WTC11 (cell line): ENCODE data around the gene SLC38A7. TPM values are rescaled to one million over a fixed set of nuclear protein-coding genes. Genes with fewer than 3 reads are reported as not detected.

ENCODE experiments used
- ATAC-seq: fragments of 200-7000 bp; cut with Tn5 transposase; 2 replicates; pipeline ENCODE4 v1.10.0; 2021; ENCODE audit warnings: mild to moderate bottlenecking, moderate library complexity
- CTCF ChIA-PET: fragments of 300-600 bp; sonication (Branson Sonifier 250); formaldehyde crosslinking; loops from one replicate; lab custom pipeline; 2021; ENCODE audit warnings: antibody characterized with exemption; lab: Charles Lee
- POLR2A ChIA-PET: fragments of 350-600 bp; sonication (Branson Sonifier 250); formaldehyde crosslinking; loops from one replicate; lab custom pipeline; 2021; ENCODE audit warnings: antibody characterized with exemption; lab: Charles Lee
- DNase-seq: peaks from one replicate; pipeline ENCODE4 v3.0.0; 2021; ENCODE audit warnings: low spot score
- H3K27ac Mint-ChIP-seq: 2 replicates; pipeline ENCODE4 v1.8.0; 2021; ENCODE audit warnings: mixed read lengths
- H3K27me3 Mint-ChIP-seq: 2 replicates; pipeline ENCODE4 v1.8.0; 2021; ENCODE audit warnings: low read depth, mild to moderate bottlenecking, moderate library complexity, mixed read lengths
- H3K36me3 Mint-ChIP-seq: 2 replicates; pipeline ENCODE4 v1.8.0; 2021; ENCODE audit warnings: mixed read lengths
- H3K4me1 Mint-ChIP-seq: 2 replicates; pipeline ENCODE4 v1.8.0; 2022; ENCODE audit warnings: mixed read lengths
- H3K4me3 Mint-ChIP-seq: 2 replicates; pipeline ENCODE4 v1.8.0; 2021; ENCODE audit warnings: mild to moderate bottlenecking, moderate library complexity, mixed read lengths
- H3K9me3 Mint-ChIP-seq: 2 replicates; pipeline ENCODE4 v1.8.0; 2021; ENCODE audit warnings: mixed read lengths
- CREB1 ChIP-seq: sonication (generic); formaldehyde crosslinking; IDR thresholded peaks from 2 replicates; pipeline ENCODE4 v1.8.0; 2023; ENCODE audit warnings: mild to moderate bottlenecking, missing genetic modification reagents
- EMX1 ChIP-seq: fragments of 250-450 bp; sonication (Bioruptor Pico); IDR thresholded peaks from 2 replicates; pipeline ENCODE4 v1.8.0; 2021; ENCODE audit warnings: mild to moderate bottlenecking
- GABPB1 ChIP-seq: sonication (generic); formaldehyde crosslinking; IDR thresholded peaks from 2 replicates; pipeline ENCODE4 v1.8.1; 2023; ENCODE audit warnings: mild to moderate bottlenecking, missing genetic modification reagents
- GRHL2 ChIP-seq: fragments of 250-450 bp; sonication (Bioruptor Pico); IDR thresholded peaks from 2 replicates; pipeline ENCODE4 v1.8.0; 2022; ENCODE audit warnings: mild to moderate bottlenecking, moderate library complexity; ENCODE audit not compliant: insufficient replicate concordance, severe bottlenecking
- HMGA2 ChIP-seq: fragments of 250-450 bp; sonication (Bioruptor Pico); IDR thresholded peaks from 2 replicates; pipeline ENCODE4 v1.4.0; 2021; ENCODE audit warnings: mild to moderate bottlenecking, moderate library complexity
- RELA ChIP-seq: sonication (generic); formaldehyde crosslinking; IDR thresholded peaks from 2 replicates; pipeline ENCODE4 v1.8.1; 2022; ENCODE audit warnings: missing genetic modification reagents, mild to moderate bottlenecking, borderline replicate concordance
- SMAD3 ChIP-seq: sonication (generic); formaldehyde crosslinking; IDR thresholded peaks from 2 replicates; pipeline ENCODE4 v1.8.0; 2022; ENCODE audit warnings: missing genetic modification reagents, mild to moderate bottlenecking, borderline replicate concordance
- SMAD4 ChIP-seq: sonication (generic); formaldehyde crosslinking; IDR thresholded peaks from 2 replicates; pipeline ENCODE4 v1.8.0; 2022; ENCODE audit warnings: mild to moderate bottlenecking, missing genetic modification reagents
- SOX15 ChIP-seq: fragments of 250-450 bp; sonication (Bioruptor Pico); IDR thresholded peaks from 2 replicates; pipeline ENCODE4 v1.9.0; 2021; ENCODE audit warnings: mild to moderate bottlenecking
- SP1 ChIP-seq: sonication (generic); formaldehyde crosslinking; conservative IDR thresholded peaks from 2 replicates; pipeline ENCODE4 v1.8.1; 2022; ENCODE audit warnings: missing genetic modification reagents
- TCF7 ChIP-seq: sonication (generic); formaldehyde crosslinking; IDR thresholded peaks from 2 replicates; pipeline ENCODE4 v1.8.0; 2022; ENCODE audit warnings: mild to moderate bottlenecking, low read depth, missing genetic modification reagents, moderate library complexity
- TEAD1 ChIP-seq: sonication (generic); formaldehyde crosslinking; IDR thresholded peaks from 2 replicates; pipeline ENCODE4 v1.8.0; 2022; ENCODE audit warnings: mild to moderate bottlenecking, missing genetic modification reagents
- ZNF138 ChIP-seq: sonication (generic); formaldehyde crosslinking; conservative IDR thresholded peaks from 2 replicates; pipeline ENCODE4 v1.8.1; 2022; ENCODE audit warnings: mild to moderate bottlenecking, moderate library complexity, missing genetic modification reagents
- total RNA-seq: library from RNA; stranded (reverse); gene quantifications from 3 replicates; pipeline ENCODE4 v1.2.3, GENCODE V29; 2021
- TF ChIP-seq, protein P1 (sequence below): sonication (generic); formaldehyde crosslinking; conservative IDR thresholded peaks from 2 replicates; pipeline ENCODE4 v1.8.1; 2023; ENCODE audit warnings: mild to moderate bottlenecking, low read depth, missing genetic modification reagents, moderate library complexity
- TF ChIP-seq, protein P2 (sequence below): sonication (generic); formaldehyde crosslinking; IDR thresholded peaks from 2 replicates; pipeline ENCODE4 v1.8.1; 2023; ENCODE audit warnings: mild to moderate bottlenecking, moderate library complexity, missing genetic modification reagents
- TF ChIP-seq, protein P3 (sequence below): sonication (generic); formaldehyde crosslinking; IDR thresholded peaks from 2 replicates; pipeline ENCODE4 v1.8.0; 2022; ENCODE audit warnings: mild to moderate bottlenecking, missing genetic modification reagents
- TF ChIP-seq, protein P4 (sequence below): sonication (generic); formaldehyde crosslinking; IDR thresholded peaks from 2 replicates; pipeline ENCODE4 v1.8.1; 2022; ENCODE audit warnings: missing genetic modification reagents, borderline replicate concordance
- TF ChIP-seq, protein P5 (sequence below): fragments of 250-450 bp; sonication (Bioruptor Pico); IDR thresholded peaks from 2 replicates; pipeline ENCODE4 v1.8.0; 2021; ENCODE audit warnings: mild to moderate bottlenecking
- TF ChIP-seq, protein P6 (sequence below): sonication (generic); formaldehyde crosslinking; IDR thresholded peaks from 2 replicates; pipeline ENCODE4 v1.8.1; 2022; ENCODE audit warnings: mild to moderate bottlenecking, missing genetic modification reagents, moderate library complexity, borderline replicate concordance
- TF ChIP-seq, protein P7 (sequence below): sonication (generic); formaldehyde crosslinking; IDR thresholded peaks from 2 replicates; pipeline ENCODE4 v1.8.0; 2023; ENCODE audit warnings: missing genetic modification reagents
- TF ChIP-seq, protein P8 (sequence below): fragments of 250-450 bp; sonication (Bioruptor Pico); conservative IDR thresholded peaks from 2 replicates; pipeline ENCODE4 v1.9.0; 2021; ENCODE audit warnings: mild to moderate bottlenecking

Gene SLC38A7
- total RNA-seq, 1 experiment from 2014 or later, result 23.1 TPM

DNA sequence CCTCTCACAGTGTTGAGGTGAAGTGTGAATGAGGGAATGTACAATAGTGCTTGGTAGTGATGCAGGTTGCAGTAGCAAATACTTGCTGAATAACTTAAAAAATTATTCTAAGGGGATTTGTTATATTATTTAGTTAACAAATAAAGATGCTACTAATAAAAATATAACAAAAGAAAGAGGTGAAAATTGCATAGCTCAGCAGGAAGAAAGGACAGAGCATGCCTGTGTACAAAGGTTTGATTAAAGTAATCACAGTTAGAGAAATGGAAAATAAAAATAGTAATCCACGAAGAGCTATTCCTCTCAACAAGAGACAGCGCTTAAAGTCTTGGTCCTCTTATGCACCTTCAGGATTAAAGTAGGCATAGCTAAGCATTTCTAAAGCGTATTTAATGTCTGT, 38.5 kb upstream of the SLC38A7 start (continued):
- TF ChIP-seq, protein P1, sequence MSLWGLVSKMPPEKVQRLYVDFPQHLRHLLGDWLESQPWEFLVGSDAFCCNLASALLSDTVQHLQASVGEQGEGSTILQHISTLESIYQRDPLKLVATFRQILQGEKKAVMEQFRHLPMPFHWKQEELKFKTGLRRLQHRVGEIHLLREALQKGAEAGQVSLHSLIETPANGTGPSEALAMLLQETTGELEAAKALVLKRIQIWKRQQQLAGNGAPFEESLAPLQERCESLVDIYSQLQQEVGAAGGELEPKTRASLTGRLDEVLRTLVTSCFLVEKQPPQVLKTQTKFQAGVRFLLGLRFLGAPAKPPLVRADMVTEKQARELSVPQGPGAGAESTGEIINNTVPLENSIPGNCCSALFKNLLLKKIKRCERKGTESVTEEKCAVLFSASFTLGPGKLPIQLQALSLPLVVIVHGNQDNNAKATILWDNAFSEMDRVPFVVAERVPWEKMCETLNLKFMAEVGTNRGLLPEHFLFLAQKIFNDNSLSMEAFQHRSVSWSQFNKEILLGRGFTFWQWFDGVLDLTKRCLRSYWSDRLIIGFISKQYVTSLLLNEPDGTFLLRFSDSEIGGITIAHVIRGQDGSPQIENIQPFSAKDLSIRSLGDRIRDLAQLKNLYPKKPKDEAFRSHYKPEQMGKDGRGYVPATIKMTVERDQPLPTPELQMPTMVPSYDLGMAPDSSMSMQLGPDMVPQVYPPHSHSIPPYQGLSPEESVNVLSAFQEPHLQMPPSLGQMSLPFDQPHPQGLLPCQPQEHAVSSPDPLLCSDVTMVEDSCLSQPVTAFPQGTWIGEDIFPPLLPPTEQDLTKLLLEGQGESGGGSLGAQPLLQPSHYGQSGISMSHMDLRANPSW (CRISPR knock-in tag), result no peak
- TF ChIP-seq SP1 (CRISPR knock-in tag), result no peak
- no peak for TF ChIP-seq SMAD3
- no peak for TF ChIP-seq RELA
- TF ChIP-seq, protein P2, sequence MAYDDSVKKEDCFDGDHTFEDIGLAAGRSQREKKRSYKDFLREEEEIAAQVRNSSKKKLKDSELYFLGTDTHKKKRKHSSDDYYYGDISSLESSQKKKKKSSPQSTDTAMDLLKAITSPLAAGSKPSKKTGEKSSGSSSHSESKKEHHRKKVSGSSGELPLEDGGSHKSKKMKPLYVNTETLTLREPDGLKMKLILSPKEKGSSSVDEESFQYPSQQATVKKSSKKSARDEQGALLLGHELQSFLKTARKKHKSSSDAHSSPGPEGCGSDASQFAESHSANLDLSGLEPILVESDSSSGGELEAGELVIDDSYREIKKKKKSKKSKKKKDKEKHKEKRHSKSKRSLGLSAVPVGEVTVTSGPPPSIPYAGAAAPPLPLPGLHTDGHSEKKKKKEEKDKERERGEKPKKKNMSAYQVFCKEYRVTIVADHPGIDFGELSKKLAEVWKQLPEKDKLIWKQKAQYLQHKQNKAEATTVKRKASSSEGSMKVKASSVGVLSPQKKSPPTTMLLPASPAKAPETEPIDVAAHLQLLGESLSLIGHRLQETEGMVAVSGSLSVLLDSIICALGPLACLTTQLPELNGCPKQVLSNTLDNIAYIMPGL (CRISPR knock-in tag), result no peak
- TF ChIP-seq CREB1 (CRISPR knock-in tag), result no peak
- TF ChIP-seq SMAD4 (CRISPR knock-in tag), result no peak
- TF ChIP-seq GRHL2 (CRISPR knock-in tag), result no peak
- no peak for TF ChIP-seq HMGA2 (CRISPR knock-in tag)
- no peak for TF ChIP-seq EMX1 (CRISPR knock-in tag)
- TF ChIP-seq, all 79 proteins: peak for 0

DNA sequence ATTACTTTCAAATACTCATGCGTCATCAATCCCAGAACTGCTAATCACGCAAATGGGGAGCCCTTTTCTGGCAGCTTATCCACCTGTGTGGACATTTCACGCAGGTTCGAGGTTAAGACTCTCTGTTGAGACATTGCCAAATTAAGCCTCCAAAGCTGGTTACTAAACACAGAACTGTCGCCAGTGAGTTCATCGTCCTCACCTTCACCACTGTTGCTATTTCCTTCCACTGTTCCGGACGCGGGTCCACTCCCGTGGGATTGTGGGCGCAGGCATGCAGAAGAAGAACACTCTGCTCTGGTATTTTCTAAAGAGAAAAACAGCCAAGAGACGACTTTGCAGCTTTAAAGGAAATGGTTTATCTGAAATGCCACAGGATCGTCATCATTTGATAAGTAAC, 33.4 kb upstream of the SLC38A7 start:
- Mint-ChIP-seq H3K4me1 (no peaks in the 10 kb centered on the region), H3K4me3 (no peak overlapping the region), H3K27me3 (no peaks in the 10 kb centered on the region), H3K9me3 (no peaks in the 10 kb centered on the region), H3K27ac (no peak overlapping the region), H3K36me3 (peaks cover 77% of the 10 kb centered on the region)
- POLR2A ChIA-PET, result no interaction called here
- TF ChIP-seq, protein P3, sequence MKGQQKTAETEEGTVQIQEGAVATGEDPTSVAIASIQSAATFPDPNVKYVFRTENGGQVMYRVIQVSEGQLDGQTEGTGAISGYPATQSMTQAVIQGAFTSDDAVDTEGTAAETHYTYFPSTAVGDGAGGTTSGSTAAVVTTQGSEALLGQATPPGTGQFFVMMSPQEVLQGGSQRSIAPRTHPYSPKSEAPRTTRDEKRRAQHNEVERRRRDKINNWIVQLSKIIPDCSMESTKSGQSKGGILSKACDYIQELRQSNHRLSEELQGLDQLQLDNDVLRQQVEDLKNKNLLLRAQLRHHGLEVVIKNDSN (CRISPR knock-in tag), result no peak
- ATAC-seq (no peak), DNase-seq (no peak)
- CTCF ChIA-PET, result no interaction called here

DNA sequence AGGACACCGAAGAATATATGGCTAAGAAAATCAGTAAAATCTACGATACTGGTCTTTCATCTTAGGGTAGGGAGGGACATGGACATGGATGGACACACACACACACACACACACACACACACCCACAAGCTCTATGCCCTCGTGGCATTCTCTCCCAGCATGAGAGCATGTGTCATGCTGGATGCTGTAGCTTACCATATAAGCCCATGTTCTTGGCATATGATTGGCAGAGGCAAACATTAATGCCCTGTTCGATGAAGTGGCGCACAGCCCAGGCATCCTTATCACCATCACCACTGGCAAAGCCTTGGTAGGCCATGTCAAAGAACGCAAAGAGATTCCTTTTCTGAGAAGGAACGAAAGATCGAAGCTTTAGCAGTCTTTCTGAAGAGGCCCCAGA, 31.9 kb upstream of the SLC38A7 start:
- POLR2A ChIA-PET, result interaction anchor here (0.5 kb wide), 1 partner anchor 117 kb away, joined by 3 read pairs; no protein-coding TSS in a partner anchor
- H3K4me1 Mint-ChIP-seq, result no peaks in the 10 kb centered on the region
- no peak overlapping the region for H3K4me3 Mint-ChIP-seq
- no peak overlapping the region for H3K27ac Mint-ChIP-seq
- no peaks in the 10 kb centered on the region for H3K27me3 Mint-ChIP-seq
- DNase-seq, result no peak
- H3K36me3 Mint-ChIP-seq, result peaks cover 78% of the 10 kb centered on the region
- H3K9me3 Mint-ChIP-seq, result no peaks in the 10 kb centered on the region
- CTCF ChIA-PET, result no interaction called here
- no peak for ATAC-seq
- no peak for TF ChIP-seq TCF7 (CRISPR knock-in tag)
- TF ChIP-seq TEAD1 (CRISPR knock-in tag), result no peak
- TF ChIP-seq GABPB1 (CRISPR knock-in tag), result no peak
- TF ChIP-seq, protein P4, sequence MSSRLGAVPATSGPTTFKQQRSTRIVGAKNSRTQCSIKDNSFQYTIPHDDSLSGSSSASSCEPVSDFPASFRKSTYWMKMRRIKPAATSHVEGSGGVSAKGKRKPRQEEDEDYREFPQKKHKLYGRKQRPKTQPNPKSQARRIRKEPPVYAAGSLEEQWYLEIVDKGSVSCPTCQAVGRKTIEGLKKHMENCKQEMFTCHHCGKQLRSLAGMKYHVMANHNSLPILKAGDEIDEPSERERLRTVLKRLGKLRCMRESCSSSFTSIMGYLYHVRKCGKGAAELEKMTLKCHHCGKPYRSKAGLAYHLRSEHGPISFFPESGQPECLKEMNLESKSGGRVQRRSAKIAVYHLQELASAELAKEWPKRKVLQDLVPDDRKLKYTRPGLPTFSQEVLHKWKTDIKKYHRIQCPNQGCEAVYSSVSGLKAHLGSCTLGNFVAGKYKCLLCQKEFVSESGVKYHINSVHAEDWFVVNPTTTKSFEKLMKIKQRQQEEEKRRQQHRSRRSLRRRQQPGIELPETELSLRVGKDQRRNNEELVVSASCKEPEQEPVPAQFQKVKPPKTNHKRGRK, result no peak
- TF ChIP-seq ZNF138 (CRISPR knock-in tag), result no peak
- TF ChIP-seq, protein P5, sequence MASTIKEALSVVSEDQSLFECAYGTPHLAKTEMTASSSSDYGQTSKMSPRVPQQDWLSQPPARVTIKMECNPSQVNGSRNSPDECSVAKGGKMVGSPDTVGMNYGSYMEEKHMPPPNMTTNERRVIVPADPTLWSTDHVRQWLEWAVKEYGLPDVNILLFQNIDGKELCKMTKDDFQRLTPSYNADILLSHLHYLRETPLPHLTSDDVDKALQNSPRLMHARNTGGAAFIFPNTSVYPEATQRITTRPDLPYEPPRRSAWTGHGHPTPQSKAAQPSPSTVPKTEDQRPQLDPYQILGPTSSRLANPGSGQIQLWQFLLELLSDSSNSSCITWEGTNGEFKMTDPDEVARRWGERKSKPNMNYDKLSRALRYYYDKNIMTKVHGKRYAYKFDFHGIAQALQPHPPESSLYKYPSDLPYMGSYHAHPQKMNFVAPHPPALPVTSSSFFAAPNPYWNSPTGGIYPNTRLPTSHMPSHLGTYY (CRISPR knock-in tag), result no peak
- TF ChIP-seq, protein P6, sequence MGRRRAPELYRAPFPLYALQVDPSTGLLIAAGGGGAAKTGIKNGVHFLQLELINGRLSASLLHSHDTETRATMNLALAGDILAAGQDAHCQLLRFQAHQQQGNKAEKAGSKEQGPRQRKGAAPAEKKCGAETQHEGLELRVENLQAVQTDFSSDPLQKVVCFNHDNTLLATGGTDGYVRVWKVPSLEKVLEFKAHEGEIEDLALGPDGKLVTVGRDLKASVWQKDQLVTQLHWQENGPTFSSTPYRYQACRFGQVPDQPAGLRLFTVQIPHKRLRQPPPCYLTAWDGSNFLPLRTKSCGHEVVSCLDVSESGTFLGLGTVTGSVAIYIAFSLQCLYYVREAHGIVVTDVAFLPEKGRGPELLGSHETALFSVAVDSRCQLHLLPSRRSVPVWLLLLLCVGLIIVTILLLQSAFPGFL, result no peak
- TF ChIP-seq, protein P7, sequence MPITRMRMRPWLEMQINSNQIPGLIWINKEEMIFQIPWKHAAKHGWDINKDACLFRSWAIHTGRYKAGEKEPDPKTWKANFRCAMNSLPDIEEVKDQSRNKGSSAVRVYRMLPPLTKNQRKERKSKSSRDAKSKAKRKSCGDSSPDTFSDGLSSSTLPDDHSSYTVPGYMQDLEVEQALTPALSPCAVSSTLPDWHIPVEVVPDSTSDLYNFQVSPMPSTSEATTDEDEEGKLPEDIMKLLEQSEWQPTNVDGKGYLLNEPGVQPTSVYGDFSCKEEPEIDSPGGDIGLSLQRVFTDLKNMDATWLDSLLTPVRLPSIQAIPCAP (CRISPR knock-in tag), result no peak
- TF ChIP-seq, protein P8, sequence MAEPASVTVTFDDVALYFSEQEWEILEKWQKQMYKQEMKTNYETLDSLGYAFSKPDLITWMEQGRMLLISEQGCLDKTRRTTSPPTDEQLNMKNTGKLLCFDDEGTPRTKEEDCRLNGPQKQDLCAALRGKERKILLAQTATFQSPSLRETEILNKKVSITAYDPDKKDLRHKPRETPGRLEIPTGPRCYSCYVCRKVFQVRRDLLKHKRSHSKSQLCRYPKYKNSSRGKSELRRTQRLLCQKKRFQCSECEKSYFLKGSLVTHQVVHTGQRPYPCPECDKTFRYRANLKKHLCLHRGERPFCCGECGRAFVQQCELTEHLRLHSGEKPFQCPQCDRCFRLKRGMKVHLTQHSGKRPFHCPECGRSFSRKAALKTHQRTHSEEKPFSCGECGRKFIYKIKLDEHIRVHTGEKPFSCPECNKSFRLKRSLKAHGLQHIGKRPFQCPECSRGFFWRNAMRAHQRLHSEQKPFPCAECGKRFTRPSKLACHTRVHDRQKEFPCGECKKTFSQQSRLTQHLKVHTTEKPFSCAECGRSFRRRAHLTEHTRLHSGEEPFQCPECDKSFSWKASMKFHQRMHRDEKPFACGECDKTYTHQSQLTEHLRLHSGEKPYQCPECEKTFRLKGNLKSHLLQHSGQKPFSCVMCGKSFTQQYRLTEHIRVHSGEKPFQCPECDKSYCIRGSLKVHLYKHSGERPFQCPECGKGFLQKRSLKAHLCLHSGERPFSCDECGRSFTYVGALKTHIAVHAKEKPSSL, result no peak
- no peak for TF ChIP-seq RELA
- no peak for TF ChIP-seq SOX15
